HepG2 (cell line): ENCODE measurements around the gene USP36. TPM values are rescaled to one million over a fixed set of nuclear protein-coding genes. Genes with fewer than 3 reads are reported as not detected.
A peak's percentile ranks its signal among the peaks of the same experiment; 100 is the strongest.

Experiments
- ATF5 ChIP-seq: sonication (generic); formaldehyde crosslinking; IDR thresholded peaks from 2 replicates; pipeline ENCODE4 v1.4.0; 2020; ENCODE audit warnings: mild to moderate bottlenecking, low read depth, missing genetic modification reagents
- PTBP1 ChIP-seq: fragments of 200-400 bp; formaldehyde crosslinking; IDR thresholded peaks from 2 replicates; pipeline ENCODE4 v1.6.1; 2018; ENCODE audit warnings: low read length, low read depth; ENCODE audit not compliant: poor library complexity, severe bottlenecking
- RBFOX2 ChIP-seq: fragments of 200-400 bp; formaldehyde crosslinking; IDR thresholded peaks from 2 replicates; pipeline ENCODE4 v1.6.1; 2017; ENCODE audit warnings: low read depth, mild to moderate bottlenecking, low read length
- SMC3 ChIP-seq: IDR thresholded peaks from 2 replicates; pipeline ENCODE4 v1.6.1; 2011; ENCODE audit warnings: low read length, improper control_type of control experiment
- SMYD3 ChIP-seq: sonication (generic); formaldehyde crosslinking; IDR thresholded peaks from 2 replicates; pipeline ENCODE4 v1.8.1; 2023; ENCODE audit warnings: mild to moderate bottlenecking, missing genetic modification reagents
- SP5 ChIP-seq: IDR thresholded peaks from 2 replicates; pipeline ENCODE4 v1.6.1; 2016; ENCODE audit warnings: low read depth, borderline replicate concordance
- TBX3 ChIP-seq: fragments of 450-650 bp; IDR thresholded peaks from 2 replicates; pipeline ENCODE4 v1.6.1; 2017; ENCODE audit warnings: antibody characterized with exemption, mild to moderate bottlenecking, inconsistent platforms, borderline replicate concordance
- TRAFD1 ChIP-seq: sonication (generic); formaldehyde crosslinking; IDR thresholded peaks from 2 replicates; pipeline ENCODE4 v1.5.1; 2020; ENCODE audit warnings: missing genetic modification reagents, mild to moderate bottlenecking, borderline replicate concordance
- ZBTB2 ChIP-seq: sonication (generic); formaldehyde crosslinking; IDR thresholded peaks from 2 replicates; pipeline ENCODE4 v1.8.0; 2022; ENCODE audit warnings: low read depth, missing genetic modification reagents
- ZBTB42 ChIP-seq: sonication (generic); formaldehyde crosslinking; IDR thresholded peaks from 2 replicates; pipeline ENCODE4 v1.5.0; 2020; ENCODE audit warnings: mild to moderate bottlenecking, missing genetic modification reagents
- ZGPAT ChIP-seq: IDR thresholded peaks from 2 replicates; pipeline ENCODE4 v1.6.1; 2016; ENCODE audit warnings: mild to moderate bottlenecking
- ZNF280B ChIP-seq: sonication (generic); formaldehyde crosslinking; IDR thresholded peaks from 2 replicates; pipeline ENCODE4 v1.5.0; 2020; ENCODE audit warnings: missing genetic modification reagents, mild to moderate bottlenecking, borderline replicate concordance
- ZNF510 ChIP-seq: sonication (generic); formaldehyde crosslinking; IDR thresholded peaks from 2 replicates; pipeline ENCODE4 v1.4.0; 2020; ENCODE audit warnings: low read depth, mild to moderate bottlenecking, missing genetic modification reagents
- ZNF687 ChIP-seq: sonication (generic); formaldehyde crosslinking; IDR thresholded peaks from 2 replicates; pipeline ENCODE4 v1.5.1; 2020; ENCODE audit warnings: mild to moderate bottlenecking, missing genetic modification reagents, moderate library complexity
- ZNF790 ChIP-seq: sonication (generic); formaldehyde crosslinking; IDR thresholded peaks from 2 replicates; pipeline ENCODE4 v1.8.0; 2022; ENCODE audit warnings: missing genetic modification reagents, mild to moderate bottlenecking, borderline replicate concordance
- ZSCAN21 ChIP-seq: sonication (generic); formaldehyde crosslinking; IDR thresholded peaks from 2 replicates; pipeline ENCODE4 v1.8.0; 2022; ENCODE audit warnings: mild to moderate bottlenecking, missing genetic modification reagents, moderate library complexity, borderline replicate concordance
- polyA plus RNA-seq, 8 experiments: library from polyadenylated mRNA; depleted of rRNA in 3 of 8; stranded (reverse) in 7 of 8; unstranded in 1 of 8; fragments of >200 nt; fragmentation: Illumina TruSeq in 4 of 8; extraction: Trizol in 4 of 8; gene quantifications; 2 replicates each; pipeline versions ENCODE4 v1.2.1 to v1.2.3, GENCODE V29; 2011 to 2016; ENCODE audit warnings: low read depth in 4 of 8, missing spikeins in 1 of 8, mixed read lengths in 1 of 8; ENCODE audit not compliant: insufficient read depth in 1 of 8
- total RNA-seq, 5 experiments: library from RNA; depleted of rRNA; stranded (reverse); fragments of >200 nt; fragmentation: Illumina TruSeq; extraction: Trizol; gene quantifications; 2 replicates each; pipeline ENCODE4 v1.2.3, GENCODE V29; 2016; ENCODE audit warnings: low read depth in 1 of 5

Gene USP36
- total and polyA plus RNA-seq, 2 of the 13 experiments (the other 11 are each of a cell fraction or from before 2014, with no cell fraction given), result 29.6 to 45.9 TPM

GRCh38 chr17:78798695-78799559 is 41.7 kb downstream of the USP36 start (continued):
- TF ChIP-seq ZBTB2, result no peak
- TF ChIP-seq ZGPAT (CRISPR knock-in tag), result no peak
- TF ChIP-seq ATF5, result no peak
- no peak for TF ChIP-seq PTBP1
- TF ChIP-seq ZNF687 (CRISPR knock-in tag), result peak; percentile 51
- TF ChIP-seq ZBTB42 (CRISPR knock-in tag), result no peak
- TF ChIP-seq TRAFD1, result no peak
- no peak for TF ChIP-seq ZNF510 (CRISPR knock-in tag)
- peak; percentile 79; the same call in 1 of the 2 replicates for TF ChIP-seq SMC3
- TF ChIP-seq TBX3, result no peak
- TF ChIP-seq RBFOX2, result peak; percentile 28; the same call in 1 of the 2 replicates
- no peak for TF ChIP-seq SMYD3 (CRISPR knock-in tag)
- TF ChIP-seq ZSCAN21 (CRISPR knock-in tag), result no peak
- TF ChIP-seq SP5 (CRISPR knock-in tag), result no peak
- peak; percentile 66; the same call in 1 of the 2 replicates for TF ChIP-seq ZNF280B (CRISPR knock-in tag)
- TF ChIP-seq ZNF790 (CRISPR knock-in tag), result no peak
